HG03108 (cell line): ENCODE data around the gene DNAJB14.

Experiments
- ATAC-seq: cut with Tn5 transposase; IDR thresholded peaks from one replicate; pipeline ENCODE4 v1.9.1; 2021; ENCODE audit warnings: moderate library complexity; ENCODE audit not compliant: unreplicated experiment

DNAJB14 gene

DNA sequence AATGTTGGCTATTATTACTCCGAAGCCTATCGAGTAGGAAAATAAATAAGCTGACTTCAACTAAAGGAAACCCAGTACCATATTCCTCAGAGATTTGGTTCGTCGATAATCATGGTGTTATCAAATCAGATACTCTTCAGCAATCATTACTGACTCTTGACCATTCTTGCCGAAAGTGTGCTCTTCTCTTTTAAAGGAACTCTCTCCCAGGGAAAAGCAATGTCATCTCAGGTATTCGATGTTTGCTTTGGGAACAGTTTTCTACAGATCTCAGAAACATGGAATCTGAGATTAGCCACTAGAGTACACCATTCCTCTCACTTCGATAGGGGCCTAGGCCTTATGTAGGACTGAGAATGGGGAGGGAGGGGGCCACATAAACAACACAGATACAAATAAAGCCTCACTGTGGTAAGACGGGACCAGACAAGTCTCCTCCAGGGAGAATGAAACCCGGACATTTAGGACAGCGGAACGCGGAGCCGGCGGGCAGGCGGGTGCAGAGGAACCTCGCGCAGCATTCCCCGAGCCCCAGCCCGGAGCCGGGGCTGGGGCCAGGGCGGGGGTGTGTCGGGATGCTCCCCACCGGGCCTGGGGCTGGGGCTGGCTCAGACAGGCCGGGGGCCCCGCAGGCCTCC is 581 bp downstream of the DNAJB14 start:
- ATAC-seq = peak; percentile 0

DNA sequence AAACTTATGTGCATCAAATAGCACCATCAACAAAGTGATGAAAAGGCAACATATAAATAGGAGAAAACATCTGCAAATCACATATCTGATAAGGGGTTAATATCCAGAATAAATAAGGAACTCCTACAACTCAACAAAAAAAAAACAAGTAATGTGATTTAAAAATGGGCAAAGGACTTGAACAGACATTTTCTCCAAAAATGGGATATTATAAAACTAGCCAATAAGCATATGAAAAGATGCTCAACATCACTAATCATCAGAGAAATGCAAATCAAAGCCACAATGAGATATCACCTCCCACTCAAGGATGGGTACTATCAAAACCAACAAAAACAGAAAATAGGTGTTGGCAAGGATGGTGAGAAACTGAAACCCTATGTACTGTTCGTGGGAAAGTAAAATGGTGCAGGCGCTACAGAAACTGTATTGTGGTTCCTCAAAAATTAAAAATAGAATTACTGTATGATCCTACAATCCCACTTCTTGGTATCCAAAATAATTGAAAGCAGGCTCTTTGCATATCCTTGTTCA is 2.4 kb downstream of the DNAJB14 start:
- ATAC-seq = no peak

DNA sequence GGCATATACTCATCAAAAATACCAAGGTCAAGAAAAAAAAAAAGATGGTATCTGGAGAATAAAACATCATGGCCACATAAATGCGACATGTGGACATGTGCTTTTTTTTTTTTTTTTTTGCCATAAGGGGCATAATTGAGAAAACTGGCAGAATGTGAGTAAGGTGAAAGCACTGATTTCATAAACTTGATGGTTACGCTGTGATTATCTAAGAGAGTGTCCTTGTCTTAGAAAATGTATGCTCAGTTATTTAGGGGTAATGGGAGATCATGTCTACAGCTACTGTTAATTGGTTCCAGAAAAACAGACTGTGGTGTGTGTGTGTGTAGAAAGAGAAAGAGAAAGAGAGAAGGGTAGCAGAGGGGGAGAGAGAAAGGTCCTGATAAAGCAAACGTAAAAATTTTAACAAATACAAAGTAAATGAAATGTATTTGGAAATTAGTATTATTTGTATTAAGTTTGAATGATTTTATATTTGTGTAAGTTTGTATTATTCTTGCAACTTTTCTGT is 8.1 kb downstream of the DNAJB14 start:
- ATAC-seq = no peak

DNA sequence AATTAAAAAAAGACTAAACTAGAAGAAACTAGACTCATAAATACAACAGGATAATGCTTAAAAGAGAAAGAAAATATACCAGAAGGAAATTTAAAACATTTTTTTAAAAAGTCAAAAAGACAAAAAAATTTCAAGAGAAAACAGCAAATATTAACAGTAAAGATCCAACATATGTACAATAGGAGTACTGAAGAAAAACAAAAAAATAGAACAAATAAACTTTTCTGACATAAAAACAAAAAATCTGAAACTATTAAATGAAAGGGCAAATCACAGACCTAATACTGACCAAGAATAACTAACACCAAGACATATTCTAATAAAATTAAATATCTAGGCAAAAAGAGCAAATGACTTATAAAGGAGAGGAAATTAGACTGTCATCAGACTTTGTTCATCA is 11.5 kb downstream of the DNAJB14 start:
- no peak for ATAC-seq

DNA sequence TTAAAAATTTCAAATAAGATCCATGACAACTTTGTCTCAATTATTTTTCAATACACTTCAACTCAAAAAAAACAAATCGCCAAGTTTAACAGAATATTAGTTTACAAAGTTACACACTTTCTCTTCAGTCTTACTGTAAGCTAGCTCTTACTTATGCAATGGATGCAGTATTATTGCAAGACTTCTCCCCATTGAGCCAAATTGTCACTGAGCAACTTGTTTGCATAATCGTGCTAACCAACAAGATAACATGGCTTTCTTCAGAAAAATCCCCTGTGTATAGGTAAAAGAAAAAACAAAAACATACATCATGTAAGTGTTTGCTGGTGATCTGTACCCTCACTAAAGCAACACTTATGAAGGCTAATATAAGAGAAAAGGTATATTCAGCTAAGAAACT is 18.9 kb downstream of the DNAJB14 start:
- ATAC-seq = no peak

DNA sequence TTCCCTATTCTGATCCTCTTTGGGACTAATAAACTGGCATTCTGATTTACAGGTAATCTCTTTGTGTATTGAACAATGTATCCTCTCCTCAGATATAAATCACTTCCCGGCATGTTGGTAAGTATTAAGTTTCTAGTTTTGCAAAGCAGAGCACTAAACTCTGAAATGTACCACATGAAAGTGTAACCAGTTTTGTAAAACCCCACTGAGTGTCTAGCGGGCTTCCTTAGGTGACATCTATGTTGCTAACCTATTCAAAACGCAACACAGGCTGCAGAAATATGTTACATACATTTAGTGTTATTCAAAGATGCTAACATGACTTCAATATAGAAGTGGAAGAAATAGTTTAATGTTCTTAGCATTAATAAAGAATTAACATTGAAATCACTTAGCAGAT is 25.2 kb downstream of the DNAJB14 start:
- no peak for ATAC-seq

DNA sequence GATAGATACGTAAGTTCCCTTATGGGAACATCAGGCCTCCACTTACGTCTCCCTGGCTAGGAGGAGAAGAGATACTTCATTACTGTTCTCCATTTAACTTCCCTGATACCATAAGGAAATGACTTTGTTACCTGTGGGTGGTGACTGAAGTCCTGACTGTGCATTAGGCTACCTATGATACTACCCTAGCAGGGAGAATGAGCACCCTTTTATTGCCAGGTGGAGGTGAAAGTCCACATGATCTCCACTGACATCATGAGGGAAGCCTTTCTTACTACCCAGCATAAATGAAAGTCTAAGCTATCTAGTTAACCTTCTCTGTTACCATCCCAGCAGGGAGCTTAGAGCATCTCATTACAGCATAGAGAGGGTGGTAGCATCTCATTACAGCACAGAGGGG is 27.8 kb downstream of the DNAJB14 start:
- no peak for ATAC-seq

DNA sequence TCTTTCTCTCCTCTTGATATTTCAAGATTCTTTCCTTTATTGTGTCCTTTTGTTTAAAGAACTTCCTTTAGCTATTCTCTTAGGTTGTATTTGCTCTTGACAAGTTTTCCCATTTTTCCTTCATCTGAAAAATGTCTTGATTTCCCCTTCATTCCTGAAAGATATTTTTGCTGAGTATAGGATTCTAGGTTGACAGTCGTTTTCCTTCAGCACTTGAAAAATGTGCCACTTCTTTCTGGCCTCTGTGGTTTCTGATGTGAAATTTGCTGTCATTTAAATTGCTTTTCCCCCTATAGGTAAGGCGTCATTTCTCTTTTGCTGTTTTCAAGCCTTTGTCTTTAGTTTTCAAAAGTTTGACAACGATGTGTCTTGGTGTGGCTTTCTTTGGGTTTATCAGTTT is 28.8 kb downstream of the DNAJB14 start:
- no peak for ATAC-seq

DNA sequence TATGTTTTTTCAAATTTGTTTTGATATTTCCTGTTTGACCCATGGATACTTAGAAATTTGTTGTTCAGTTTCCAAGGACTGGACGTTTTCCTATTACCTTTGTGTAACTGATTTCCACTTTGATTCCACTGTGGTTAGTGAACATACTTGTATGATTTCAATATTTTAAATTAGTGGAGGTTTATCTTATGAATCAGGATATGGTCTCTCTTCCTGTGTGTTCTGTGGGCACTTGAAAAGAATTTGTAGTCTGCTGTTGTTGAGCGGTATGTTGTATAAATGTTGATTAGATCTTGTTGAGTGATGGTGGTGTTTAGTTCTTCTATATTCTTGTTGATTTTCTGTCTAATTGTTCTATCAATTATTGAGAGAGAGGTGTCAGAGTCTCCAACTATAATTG is 31.0 kb downstream of the DNAJB14 start:
- ATAC-seq = no peak

DNA sequence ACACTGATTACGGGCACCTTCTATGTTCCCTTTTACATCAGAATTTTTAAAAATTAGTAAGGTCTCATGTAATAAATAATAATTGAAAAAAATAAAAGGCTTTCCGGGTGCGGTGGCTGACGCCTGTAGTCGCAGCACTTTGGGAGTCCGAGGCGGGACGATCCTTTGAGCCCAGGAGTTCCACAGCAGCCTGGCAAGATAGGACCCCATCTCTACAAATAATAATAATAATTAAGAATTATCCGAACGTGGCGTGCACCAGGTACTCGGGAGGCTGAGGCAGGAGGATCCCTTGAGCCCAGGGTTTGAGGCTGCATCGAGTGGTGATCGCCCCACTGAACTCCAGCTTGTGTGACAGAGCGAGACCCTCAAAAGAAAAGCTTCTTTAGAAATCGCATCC is 51.4 kb downstream of the DNAJB14 start:
- ATAC-seq = no peak

DNA sequence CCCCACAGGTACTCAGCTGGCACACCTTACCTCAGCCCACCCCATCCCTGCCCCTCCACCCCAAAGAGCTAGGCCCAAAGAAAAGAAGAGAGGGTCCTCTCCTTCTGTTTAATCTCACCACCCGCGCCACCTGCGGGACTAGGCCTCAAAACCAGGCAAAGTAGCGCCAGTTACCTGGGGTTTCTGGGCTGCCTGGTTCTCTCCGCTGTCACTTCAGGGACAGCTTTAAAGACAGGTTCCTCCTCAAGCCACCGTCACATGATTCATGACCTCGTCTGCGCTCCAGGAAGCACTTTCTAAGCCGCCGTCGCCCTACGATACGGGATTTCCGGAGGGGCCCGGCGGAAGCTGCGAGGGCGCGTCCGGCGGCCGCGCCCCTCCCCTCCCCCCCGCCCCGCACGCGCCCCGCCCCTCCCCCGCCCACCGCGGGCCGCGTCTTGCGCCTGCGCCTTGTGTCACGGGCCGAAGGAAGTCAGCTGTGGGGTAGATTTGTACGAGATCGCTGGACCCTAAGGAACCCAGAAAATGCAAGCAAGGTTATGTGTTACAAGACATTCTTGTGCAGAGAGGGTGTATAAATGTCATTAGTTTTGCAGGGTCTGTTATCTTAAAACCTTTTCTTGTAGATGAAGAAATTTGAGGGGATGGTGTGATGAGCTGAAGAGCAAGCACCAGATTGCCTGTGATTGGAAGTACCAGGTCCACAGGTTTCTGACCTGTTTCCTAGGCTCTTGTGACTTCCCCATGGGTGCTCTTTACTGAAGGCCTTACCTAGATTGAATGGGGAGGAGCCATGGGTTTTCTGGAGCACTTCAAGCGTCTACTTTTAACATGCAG is 52.0 kb downstream of the DNAJB14 start, which contains the start of gene LAMTOR3:
LAMTOR3 (minus strand) TSS at position 267 of the 837 bp plus-strand sequence. CDS start 464 bp downstream, outside the sequence.
- ATAC-seq = peak; percentile 100

DNA sequence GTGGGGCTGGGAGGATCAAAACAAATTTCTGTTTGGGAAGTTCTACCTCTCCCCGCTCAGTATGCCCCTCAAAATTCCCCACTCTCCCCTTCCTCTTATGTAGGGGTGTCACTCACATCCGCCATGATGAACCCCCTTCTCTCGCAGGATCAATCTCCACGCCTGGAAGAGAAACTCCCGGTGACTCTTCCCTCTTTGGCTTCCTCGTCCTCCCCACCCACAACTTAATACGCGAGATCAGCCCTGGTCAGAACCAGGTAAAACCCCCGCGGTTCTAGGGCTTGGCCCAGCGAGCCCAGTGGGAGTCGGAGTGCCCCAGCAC is 52.6 kb downstream of the DNAJB14 start:
- ATAC-seq = no peak

DNA sequence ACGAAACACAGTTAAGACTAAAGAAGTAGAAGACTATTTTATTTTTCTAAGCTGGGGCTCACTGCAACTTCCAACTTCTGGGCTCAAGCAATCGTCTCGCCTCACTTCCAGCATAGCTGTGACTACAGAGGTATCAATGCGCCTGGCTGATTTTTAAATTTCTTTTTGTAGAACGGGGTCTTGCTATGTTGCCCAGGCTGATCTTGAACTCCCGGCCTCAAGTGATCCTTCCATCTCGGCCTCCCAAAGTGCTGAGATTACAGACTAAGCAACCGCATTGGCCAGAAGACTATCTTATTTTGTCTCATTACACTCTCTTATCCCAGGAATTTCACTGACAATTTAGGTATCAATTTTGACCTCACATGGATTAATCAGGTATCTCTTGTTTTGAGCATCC is 53.4 kb downstream of the DNAJB14 start:
- ATAC-seq = no peak

DNA sequence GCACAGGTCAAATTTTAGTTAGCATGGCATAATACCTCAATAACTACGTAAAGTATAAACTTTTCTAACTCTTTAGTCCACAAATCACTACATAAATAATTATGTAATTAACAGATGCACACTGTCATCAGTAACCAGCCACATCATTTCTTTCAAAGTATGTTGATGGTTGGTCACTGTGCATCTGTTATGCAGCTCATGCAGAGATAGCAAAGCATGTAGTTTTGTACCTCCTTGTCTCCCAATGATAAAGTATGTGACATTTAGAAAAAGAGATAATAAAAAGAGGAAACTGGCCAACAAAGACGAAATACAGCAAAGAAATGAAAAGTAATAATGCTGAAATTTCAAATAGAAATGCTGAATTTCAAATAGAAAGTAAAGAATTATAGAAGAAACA is 55.1 kb downstream of the DNAJB14 start:
- no peak for ATAC-seq

DNA sequence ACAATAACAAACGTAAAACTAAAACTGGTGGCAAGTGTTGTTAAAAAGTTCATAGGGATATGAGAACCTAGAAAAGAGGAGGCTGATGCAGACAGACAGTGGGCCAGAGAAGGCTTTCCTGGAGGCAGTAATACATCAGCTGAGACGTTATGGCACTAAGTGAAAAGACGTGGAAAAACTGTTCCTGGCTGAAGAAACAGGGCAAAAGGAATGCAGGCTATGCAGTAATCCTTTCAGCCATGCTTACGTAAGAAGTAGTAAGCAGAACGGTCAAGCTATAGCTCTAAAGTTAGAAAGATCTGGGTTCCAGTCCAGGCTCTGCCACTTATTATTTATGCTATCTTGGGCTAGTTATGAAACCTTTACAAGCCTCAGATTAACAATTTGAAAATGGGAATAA is 58.6 kb downstream of the DNAJB14 start:
- ATAC-seq = no peak

DNA sequence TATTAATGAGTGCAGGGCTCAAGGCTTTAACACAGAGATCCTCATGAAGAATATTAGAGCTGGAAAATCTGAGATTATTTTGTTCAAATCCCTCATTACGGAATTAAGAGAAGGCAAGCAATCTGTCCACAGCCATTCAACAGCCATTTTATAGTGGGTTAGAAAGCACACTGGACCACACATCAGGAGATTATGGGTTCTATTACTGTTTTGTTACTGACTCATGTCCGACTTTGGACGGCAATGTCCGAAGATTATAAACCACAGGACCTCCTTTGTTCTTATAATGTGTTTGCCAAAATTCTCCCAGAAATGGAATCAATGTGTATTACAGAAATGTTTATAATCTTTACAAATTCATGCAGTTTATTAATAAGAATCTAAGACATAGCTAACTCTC is 60.3 kb downstream of the DNAJB14 start:
- ATAC-seq = no peak

DNA sequence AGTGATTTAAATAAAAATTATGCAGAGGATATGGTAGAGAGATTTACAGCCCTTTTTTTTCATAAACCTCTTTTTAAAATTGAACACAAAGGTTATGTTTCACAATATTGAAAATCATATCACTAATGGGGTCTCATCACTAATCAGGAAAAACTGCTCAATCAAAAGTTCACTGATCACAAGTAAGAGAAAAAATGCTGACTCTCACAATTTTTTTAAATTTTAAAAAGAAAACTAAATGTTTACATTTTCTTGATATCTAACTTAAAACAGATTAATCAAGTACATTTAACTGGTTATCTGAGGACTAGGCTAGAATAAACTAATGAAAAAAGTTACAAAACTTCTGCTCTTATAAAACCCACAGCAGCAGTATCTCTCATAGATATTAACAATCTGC is 60.7 kb downstream of the DNAJB14 start:
- ATAC-seq = no peak

DNA sequence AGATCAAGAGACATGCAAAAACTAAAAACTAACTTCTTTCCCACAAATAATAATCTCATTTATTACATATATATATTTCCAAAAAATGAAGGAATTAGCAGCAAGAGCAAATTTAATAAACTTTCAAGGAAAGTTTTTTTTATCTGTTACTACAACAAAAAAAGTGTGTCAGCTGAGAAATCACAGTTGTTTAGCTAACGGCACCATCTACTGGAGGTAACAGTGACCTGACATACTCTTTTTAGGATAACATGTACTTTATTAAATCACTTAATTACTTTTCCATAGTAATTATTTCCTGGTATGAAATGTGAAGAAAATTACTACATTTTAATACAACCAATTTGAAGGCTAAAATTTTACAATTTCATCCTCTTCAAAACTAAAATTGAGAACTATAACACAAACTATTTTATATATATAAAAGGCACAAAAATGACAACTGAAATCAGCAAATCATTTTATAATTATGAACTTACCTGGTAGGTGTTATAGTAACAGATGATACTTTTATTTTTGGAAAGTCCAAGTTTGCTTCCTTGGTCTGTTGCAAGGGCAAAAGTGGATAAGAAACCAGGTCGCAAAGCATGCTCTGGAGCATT is 61.3 kb downstream of the DNAJB14 start:
- ATAC-seq = no peak

DNA sequence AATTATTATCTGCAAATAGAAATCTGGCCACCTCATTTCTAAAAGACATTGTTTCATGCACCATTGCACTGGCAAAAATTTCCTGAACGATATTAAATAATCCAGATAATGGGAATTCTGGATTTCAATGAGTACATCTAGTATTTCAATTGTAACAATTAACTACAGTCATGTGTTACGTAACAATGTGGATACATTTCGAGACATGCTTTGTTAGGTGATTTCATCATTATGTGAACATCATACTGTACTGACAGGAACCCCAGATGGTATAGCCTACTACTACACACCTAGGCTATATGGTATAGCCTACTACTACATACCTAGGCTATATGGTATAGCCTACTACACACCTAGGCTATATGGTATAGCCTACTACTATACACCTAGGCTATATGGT is 67.0 kb downstream of the DNAJB14 start:
- no peak for ATAC-seq

DNA sequence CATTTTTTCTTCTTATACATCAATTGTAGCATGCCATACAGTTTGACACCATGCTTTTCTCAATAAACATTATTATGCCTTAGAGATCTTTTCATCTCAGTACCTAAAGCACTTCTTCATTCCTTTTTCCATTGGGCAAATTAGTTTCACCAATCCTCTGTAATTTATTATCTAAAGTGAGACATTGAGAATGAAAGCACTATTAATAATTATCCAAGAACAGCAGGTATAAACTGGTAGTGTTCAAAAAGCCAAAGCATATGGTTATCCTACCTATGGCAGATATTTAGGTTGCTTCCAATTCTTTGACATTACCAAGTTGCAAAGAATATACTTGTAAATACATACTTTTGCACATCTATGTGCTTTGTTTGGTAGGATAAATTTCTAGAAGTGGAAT is 67.8 kb downstream of the DNAJB14 start:
- no peak for ATAC-seq

DNA sequence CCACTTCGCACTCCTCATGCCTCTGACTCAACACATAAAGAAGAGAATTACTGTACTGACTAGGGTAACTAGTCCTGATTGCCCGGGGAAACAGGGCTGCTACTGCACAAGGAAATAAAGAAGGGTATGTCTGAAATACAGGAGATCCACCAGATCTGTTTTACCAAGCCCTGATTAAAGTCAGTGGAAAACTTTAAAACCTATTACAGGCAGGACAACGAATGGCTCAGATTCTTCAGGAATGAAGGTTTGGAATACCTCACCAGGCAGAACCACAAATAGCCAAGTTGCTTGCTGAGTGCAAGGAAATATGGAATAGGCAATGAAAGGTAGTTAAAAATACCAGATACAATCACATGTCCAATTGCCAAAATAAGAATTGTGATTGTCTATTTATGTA is 69.5 kb downstream of the DNAJB14 start:
- ATAC-seq = no peak

DNA sequence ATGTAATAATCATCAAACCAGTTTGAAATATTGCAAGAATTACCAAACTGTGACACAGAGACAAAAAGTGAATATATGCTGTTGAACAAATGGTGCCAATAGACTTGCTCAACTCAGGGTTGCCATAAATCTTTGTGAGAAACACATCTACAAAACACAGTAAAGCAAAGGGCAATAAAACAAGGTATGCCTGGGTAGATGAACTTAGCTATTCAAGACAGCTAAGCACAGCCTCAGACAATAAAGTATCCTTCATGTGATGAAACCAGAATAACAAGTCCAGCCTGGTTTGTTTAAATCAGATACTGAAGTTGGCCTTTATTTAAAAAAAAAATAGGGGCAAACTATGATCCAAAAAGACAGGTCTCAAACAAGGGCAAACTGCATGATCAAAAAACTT is 71.3 kb downstream of the DNAJB14 start:
- ATAC-seq = no peak
